Measurements from ENCODE around the gene GNB1L.

The GNB1L gene

GRCh38 chr22:19775496-19776325, 79.0 kb downstream of the GNB1L start:
- DNase-seq (ENCODE audit: low read depth), result no peak

GRCh38 chr22:19774628-19775027, 80.0 kb downstream of the GNB1L start:
- no peak for DNase-seq (ENCODE audit: low read depth)

GRCh38 chr22:19773470-19774040, 81.1 kb downstream of the GNB1L start:
- no peak for DNase-seq (ENCODE audit: low read depth)

GRCh38 chr22:19772673-19773469, 81.8 kb downstream of the GNB1L start:
- no peak for DNase-seq (ENCODE audit: low read depth)

GRCh38 chr22:19772422-19772672, 82.3 kb downstream of the GNB1L start:
- no peak for DNase-seq (ENCODE audit: low read depth)

- no peak for DNase-seq (ENCODE audit: low read depth)
These were observed 84.1 kb downstream of the GNB1L start for GRCh38 chr22:19770349-19771220.

- DNase-seq (ENCODE audit: low read depth), result no peak
These were observed 85.3 kb downstream of the GNB1L start for GRCh38 chr22:19769393-19769715.

- DNase-seq (ENCODE audit: low read depth), result no peak
These were observed 87.0 kb downstream of the GNB1L start for GRCh38 chr22:19767427-19768341.

GRCh38 chr22:19766511-19767426, 87.9 kb downstream of the GNB1L start:
- peak; percentile 19 for DNase-seq (ENCODE audit: low read depth)

GRCh38 chr22:19766240-19766510, 88.5 kb downstream of the GNB1L start:
- no peak for DNase-seq (ENCODE audit: low read depth)

GRCh38 chr22:19765477-19766239, 89.0 kb downstream of the GNB1L start:
- no peak for DNase-seq (ENCODE audit: low read depth)

GRCh38 chr22:19764636-19765476, 89.8 kb downstream of the GNB1L start:
- no peak for DNase-seq (ENCODE audit: low read depth)

GRCh38 chr22:19764299-19764593, 90.4 kb downstream of the GNB1L start:
- DNase-seq (ENCODE audit: low read depth), result no peak

- no peak for DNase-seq (ENCODE audit: low read depth)
These were observed 91.0 kb downstream of the GNB1L start for GRCh38 chr22:19763458-19764298.

GRCh38 chr22:19762568-19763457, 91.9 kb downstream of the GNB1L start:
- DNase-seq (ENCODE audit: low read depth), result no peak

GRCh38 chr22:19761725-19762567, 92.7 kb downstream of the GNB1L start:
- DNase-seq (ENCODE audit: low read depth), result no peak
